GM21515 (cell line): ENCODE measurements around the gene MED8.
"Not testable (repeated sequence)": the region's sequence is repeated elsewhere in the genome, so short reads cannot be mapped to it uniquely, and the experiment has no call there.

Experiments
- ATAC-seq: cut with Tn5 transposase; IDR thresholded peaks from one replicate; pipeline ENCODE4 v1.9.1; 2021; ENCODE audit not compliant: unreplicated experiment

MED8 gene

GRCh38 chr1:43421976-43422750, 32.6 kb upstream of the MED8 start:
- ATAC-seq: no peak

GRCh38 chr1:43421396-43421795, 31.8 kb upstream of the MED8 start:
- no peak for ATAC-seq

GRCh38 chr1:43420874-43421273, 31.3 kb upstream of the MED8 start:
- ATAC-seq: no peak

GRCh38 chr1:43419627-43420425, 30.2 kb upstream of the MED8 start:
- ATAC-seq: no peak

GRCh38 chr1:43418858-43419257, 29.3 kb upstream of the MED8 start:
- no peak for ATAC-seq

- no peak for ATAC-seq
Measured at GRCh38 chr1:43415901-43416300, 26.3 kb upstream of the MED8 start.

GRCh38 chr1:43414634-43415223, 25.1 kb upstream of the MED8 start:
- no peak for ATAC-seq

GRCh38 chr1:43413426-43413825, 23.8 kb upstream of the MED8 start:
- not testable (repeated sequence) for ATAC-seq

GRCh38 chr1:43410571-43410970, 21.0 kb upstream of the MED8 start:
- ATAC-seq: no peak

GRCh38 chr1:43405876-43406234, 16.3 kb upstream of the MED8 start:
- ATAC-seq: no peak

- no peak for ATAC-seq
Measured at GRCh38 chr1:43405219-43405875, 15.7 kb upstream of the MED8 start.

GRCh38 chr1:43404353-43404752, 14.8 kb upstream of the MED8 start:
- no peak for ATAC-seq

- ATAC-seq: no peak
Measured at GRCh38 chr1:43402089-43402865, 12.7 kb upstream of the MED8 start.

GRCh38 chr1:43400441-43400840, 10.8 kb upstream of the MED8 start:
- not testable (repeated sequence) for ATAC-seq

GRCh38 chr1:43398227-43398626, 8.6 kb upstream of the MED8 start:
- no peak for ATAC-seq

GRCh38 chr1:43396059-43396458, 6.5 kb upstream of the MED8 start:
- no peak for ATAC-seq

GRCh38 chr1:43395523-43395922, 5.9 kb upstream of the MED8 start:
- ATAC-seq: no peak

- ATAC-seq: no peak
Measured at GRCh38 chr1:43392702-43393101, 3.1 kb upstream of the MED8 start.

GRCh38 chr1:43388613-43389012, 987 bp downstream of the MED8 start:
- ATAC-seq: no peak

- ATAC-seq: no peak
Measured at GRCh38 chr1:43387976-43388599, 1.5 kb downstream of the MED8 start.
